Body of pancreas (tissue), 4 donors: ENCODE results near the gene GAS5.

Source experiments
- CTCF ChIP-seq, 7 experiments: fragments of 450-650 bp in 4 of 7; fragments of 200-600 bp in 3 of 7; sonication (generic) in 3 of 7; IDR thresholded peaks; one replicate each; pipeline ENCODE4 v1.5.1; 2016 to 2019; ENCODE audit warnings: antibody characterized with exemption in 7 of 7
- POLR2A ChIP-seq, 3 donors: fragments of 450-650 bp; IDR thresholded peaks; one replicate each; pipeline ENCODE4 v1.6.1; 2016; ENCODE audit warnings: antibody characterized with exemption in 3 of 3, mild to moderate bottlenecking in 2 of 3

GRCh38 chr1:173871500-173871899 is 3.7 kb upstream of the GAS5 start:
- TF ChIP-seq CTCF (IDR thresholded peaks at IDR 0.05) (no peak), POLR2A (IDR thresholded peaks at IDR 0.05) (no peak)
